Heart left ventricle (tissue), 13 donors: Measurements from ENCODE around the gene NMRK2.

Source experiments
- CTCF ChIP-seq, 12 donors: fragments of 200-600 bp; sonication (generic) in 4 of 12; IDR thresholded peaks; one replicate each; pipeline versions ENCODE4 v1.5.0 to v1.8.0; 2018 to 2022; ENCODE audit warnings: antibody characterized with exemption in 12 of 12, mild to moderate bottlenecking in 5 of 12
- POLR2A ChIP-seq, 2 donors: fragments of 450-650 bp; IDR thresholded peaks; one replicate each; pipeline ENCODE4 v1.6.1; 2017; ENCODE audit warnings: antibody characterized with exemption in 2 of 2, mild to moderate bottlenecking in 2 of 2, moderate library complexity in 2 of 2
- donor health status: ischemic (EF 13 %, LVEDD 7.1; RV severe dilation, severe dysfunction).
- donor health status: DM: no; HTN: yes; CAD: no.
- donor health status: DM: no; HTN: no; CAD: no.
- donor health status: ischemic (EF 25% LVEDD 6.9; RV normal size, moderate dysfunction).
- donor health status: ischemic (EF 25% LVEDD 5.7; RV mildly dilated, moderate dysfunction).
- donor health status: ischemic (EF 35%, LVEDD 5.7; RV mildly dilated, moderate dysfunction).
- donor health status: nonischemic (EF 11% LVEDD 7.7; RV severe dilation, severe dysfunction).
- donor health status: DM: yes; HTN: yes; CAD: no.
- donor health status: PGD.
- donor health status: ischemic (EF 29% LVEDD 5.4; RV normal size, mild dysfunction).
- donor health status: nonischemic (EF 23%, LVEDD 6.1; RV moderate dilation, normal function).

GRCh38 chr19:3970808-3971598, 38.1 kb downstream of the NMRK2 start, which contains the start of gene DAPK3:
- peak in 4 of 12 donors; percentile 10 to 38 (median 26) for TF ChIP-seq CTCF (IDR thresholded peaks at IDR 0.05)
- TF ChIP-seq POLR2A (IDR thresholded peaks at IDR 0.05) = peak; percentile 96 to 97
